WTC11 (cell line): ENCODE measurements around the gene IQGAP3.

Experiments used
- CREB1 ChIP-seq: sonication (generic); formaldehyde crosslinking; IDR thresholded peaks from 2 replicates; pipeline ENCODE4 v1.8.0; 2023; ENCODE audit warnings: mild to moderate bottlenecking, missing genetic modification reagents
- E2F4 ChIP-seq: sonication (generic); formaldehyde crosslinking; IDR thresholded peaks from 2 replicates; pipeline ENCODE4 v1.8.1; 2022; ENCODE audit warnings: low read depth, mild to moderate bottlenecking, moderate library complexity, missing genetic modification reagents, borderline replicate concordance
- FOXJ3 ChIP-seq: sonication (generic); formaldehyde crosslinking; IDR thresholded peaks from 2 replicates; pipeline ENCODE4 v1.9.0; 2021; ENCODE audit warnings: missing genetic modification reagents, mild to moderate bottlenecking, borderline replicate concordance
- FOXK1 ChIP-seq: sonication (generic); formaldehyde crosslinking; IDR thresholded peaks from 2 replicates; pipeline ENCODE4 v1.8.0; 2022; ENCODE audit warnings: mild to moderate bottlenecking, moderate library complexity, missing genetic modification reagents
- JUN ChIP-seq: sonication (generic); formaldehyde crosslinking; IDR thresholded peaks from 2 replicates; pipeline ENCODE4 v1.8.0; 2023; ENCODE audit warnings: mild to moderate bottlenecking, missing genetic modification reagents
- NR1H2 ChIP-seq: sonication (generic); formaldehyde crosslinking; IDR thresholded peaks from 2 replicates; pipeline ENCODE4 v1.9.0; 2021; ENCODE audit warnings: mild to moderate bottlenecking, moderate library complexity, missing genetic modification reagents
- TEAD4 ChIP-seq: sonication (generic); formaldehyde crosslinking; IDR thresholded peaks from 2 replicates; pipeline ENCODE4 v1.8.0; 2022; ENCODE audit warnings: mild to moderate bottlenecking, missing genetic modification reagents
- ZNF232 ChIP-seq: sonication (generic); formaldehyde crosslinking; IDR thresholded peaks from 2 replicates; pipeline ENCODE4 v1.8.0; 2022; ENCODE audit warnings: mild to moderate bottlenecking, missing genetic modification reagents
- TF ChIP-seq, protein P1 (sequence below): fragments of 200-600 bp; IDR thresholded peaks from 2 replicates; pipeline ENCODE4 v1.8.0; 2022; ENCODE audit warnings: antibody characterized with exemption
- TF ChIP-seq, protein P2 (sequence below): sonication (generic); formaldehyde crosslinking; IDR thresholded peaks from 2 replicates; pipeline ENCODE4 v1.8.1; 2022; ENCODE audit warnings: low read depth, missing genetic modification reagents, borderline replicate concordance
- TF ChIP-seq, protein P3 (sequence below): sonication (generic); formaldehyde crosslinking; IDR thresholded peaks from 2 replicates; pipeline ENCODE4 v1.8.1; 2023; ENCODE audit warnings: mild to moderate bottlenecking, moderate library complexity, missing genetic modification reagents
- TF ChIP-seq, protein P4 (sequence below): sonication (generic); formaldehyde crosslinking; IDR thresholded peaks from 2 replicates; pipeline ENCODE4 v1.8.0; 2022; ENCODE audit warnings: mild to moderate bottlenecking, missing genetic modification reagents

GRCh38 chr1:156602557-156602993 lies 30.2 kb upstream of the IQGAP3 start:
- TF ChIP-seq, protein P1, sequence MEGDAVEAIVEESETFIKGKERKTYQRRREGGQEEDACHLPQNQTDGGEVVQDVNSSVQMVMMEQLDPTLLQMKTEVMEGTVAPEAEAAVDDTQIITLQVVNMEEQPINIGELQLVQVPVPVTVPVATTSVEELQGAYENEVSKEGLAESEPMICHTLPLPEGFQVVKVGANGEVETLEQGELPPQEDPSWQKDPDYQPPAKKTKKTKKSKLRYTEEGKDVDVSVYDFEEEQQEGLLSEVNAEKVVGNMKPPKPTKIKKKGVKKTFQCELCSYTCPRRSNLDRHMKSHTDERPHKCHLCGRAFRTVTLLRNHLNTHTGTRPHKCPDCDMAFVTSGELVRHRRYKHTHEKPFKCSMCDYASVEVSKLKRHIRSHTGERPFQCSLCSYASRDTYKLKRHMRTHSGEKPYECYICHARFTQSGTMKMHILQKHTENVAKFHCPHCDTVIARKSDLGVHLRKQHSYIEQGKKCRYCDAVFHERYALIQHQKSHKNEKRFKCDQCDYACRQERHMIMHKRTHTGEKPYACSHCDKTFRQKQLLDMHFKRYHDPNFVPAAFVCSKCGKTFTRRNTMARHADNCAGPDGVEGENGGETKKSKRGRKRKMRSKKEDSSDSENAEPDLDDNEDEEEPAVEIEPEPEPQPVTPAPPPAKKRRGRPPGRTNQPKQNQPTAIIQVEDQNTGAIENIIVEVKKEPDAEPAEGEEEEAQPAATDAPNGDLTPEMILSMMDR = no peak
- TF ChIP-seq ZNF232 (no peak), FOXK1 (CRISPR knock-in tag) (no peak), CREB1 (no peak), E2F4 (CRISPR knock-in tag) (no peak), TEAD4 (CRISPR knock-in tag) (no peak), FOXJ3 (CRISPR knock-in tag) (no peak), NR1H2 (no peak), JUN (no peak)
- TF ChIP-seq, protein P2, sequence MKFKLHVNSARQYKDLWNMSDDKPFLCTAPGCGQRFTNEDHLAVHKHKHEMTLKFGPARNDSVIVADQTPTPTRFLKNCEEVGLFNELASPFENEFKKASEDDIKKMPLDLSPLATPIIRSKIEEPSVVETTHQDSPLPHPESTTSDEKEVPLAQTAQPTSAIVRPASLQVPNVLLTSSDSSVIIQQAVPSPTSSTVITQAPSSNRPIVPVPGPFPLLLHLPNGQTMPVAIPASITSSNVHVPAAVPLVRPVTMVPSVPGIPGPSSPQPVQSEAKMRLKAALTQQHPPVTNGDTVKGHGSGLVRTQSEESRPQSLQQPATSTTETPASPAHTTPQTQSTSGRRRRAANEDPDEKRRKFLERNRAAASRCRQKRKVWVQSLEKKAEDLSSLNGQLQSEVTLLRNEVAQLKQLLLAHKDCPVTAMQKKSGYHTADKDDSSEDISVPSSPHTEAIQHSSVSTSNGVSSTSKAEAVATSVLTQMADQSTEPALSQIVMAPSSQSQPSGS = no peak
- TF ChIP-seq, protein P3, sequence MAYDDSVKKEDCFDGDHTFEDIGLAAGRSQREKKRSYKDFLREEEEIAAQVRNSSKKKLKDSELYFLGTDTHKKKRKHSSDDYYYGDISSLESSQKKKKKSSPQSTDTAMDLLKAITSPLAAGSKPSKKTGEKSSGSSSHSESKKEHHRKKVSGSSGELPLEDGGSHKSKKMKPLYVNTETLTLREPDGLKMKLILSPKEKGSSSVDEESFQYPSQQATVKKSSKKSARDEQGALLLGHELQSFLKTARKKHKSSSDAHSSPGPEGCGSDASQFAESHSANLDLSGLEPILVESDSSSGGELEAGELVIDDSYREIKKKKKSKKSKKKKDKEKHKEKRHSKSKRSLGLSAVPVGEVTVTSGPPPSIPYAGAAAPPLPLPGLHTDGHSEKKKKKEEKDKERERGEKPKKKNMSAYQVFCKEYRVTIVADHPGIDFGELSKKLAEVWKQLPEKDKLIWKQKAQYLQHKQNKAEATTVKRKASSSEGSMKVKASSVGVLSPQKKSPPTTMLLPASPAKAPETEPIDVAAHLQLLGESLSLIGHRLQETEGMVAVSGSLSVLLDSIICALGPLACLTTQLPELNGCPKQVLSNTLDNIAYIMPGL = no peak
- TF ChIP-seq, protein P4, sequence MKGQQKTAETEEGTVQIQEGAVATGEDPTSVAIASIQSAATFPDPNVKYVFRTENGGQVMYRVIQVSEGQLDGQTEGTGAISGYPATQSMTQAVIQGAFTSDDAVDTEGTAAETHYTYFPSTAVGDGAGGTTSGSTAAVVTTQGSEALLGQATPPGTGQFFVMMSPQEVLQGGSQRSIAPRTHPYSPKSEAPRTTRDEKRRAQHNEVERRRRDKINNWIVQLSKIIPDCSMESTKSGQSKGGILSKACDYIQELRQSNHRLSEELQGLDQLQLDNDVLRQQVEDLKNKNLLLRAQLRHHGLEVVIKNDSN (CRISPR knock-in tag) = no peak
